GM18526 (cell line): ENCODE measurements around the gene LYPD3.

ENCODE experiments used
- POLR2A ChIP-seq: IDR thresholded peaks from 3 replicates; pipeline ENCODE4 v1.6.1; 2011; ENCODE audit not compliant: insufficient read length; ENCODE audit errors: extremely low read depth

The LYPD3 gene

GRCh38 chr19:43465468-43466120 lies at the start of gene LYPD3:
LYPD3 (minus strand) TSS chr19:43465608; CDS start chr19:43465571, 37 bp downstream.
- no peak for TF ChIP-seq POLR2A

- TF ChIP-seq POLR2A: no peak
Observed at GRCh38 chr19:43511324-43511723, 45.9 kb upstream of the LYPD3 start.

GRCh38 chr19:43510713-43511112 lies 45.3 kb upstream of the LYPD3 start:
- TF ChIP-seq POLR2A: no peak

GRCh38 chr19:43507880-43508279 lies 42.5 kb upstream of the LYPD3 start:
- TF ChIP-seq POLR2A: no peak

- TF ChIP-seq POLR2A: no peak
Observed at GRCh38 chr19:43506629-43507028, 41.2 kb upstream of the LYPD3 start.

- TF ChIP-seq POLR2A: no peak
Observed at GRCh38 chr19:43505941-43506340, 40.5 kb upstream of the LYPD3 start.

- no peak for TF ChIP-seq POLR2A
Observed at GRCh38 chr19:43505186-43505456, 39.7 kb upstream of the LYPD3 start.

GRCh38 chr19:43504426-43505185 lies 39.2 kb upstream of the LYPD3 start, which contains the start of gene PHLDB3:
PHLDB3 (minus strand) TSS chr19:43504746; CDS start chr19:43504118, 628 bp downstream.
- TF ChIP-seq POLR2A: peak; percentile 7

GRCh38 chr19:43503501-43504425 lies 38.4 kb upstream of the LYPD3 start:
- peak; percentile 53 for TF ChIP-seq POLR2A

GRCh38 chr19:43502419-43502976 lies 37.1 kb upstream of the LYPD3 start:
- no peak for TF ChIP-seq POLR2A

GRCh38 chr19:43501661-43502418 lies 36.4 kb upstream of the LYPD3 start:
- no peak for TF ChIP-seq POLR2A

GRCh38 chr19:43499042-43499441 lies 33.6 kb upstream of the LYPD3 start:
- no peak for TF ChIP-seq POLR2A

GRCh38 chr19:43498233-43498842 lies 32.9 kb upstream of the LYPD3 start:
- TF ChIP-seq POLR2A: no peak

- TF ChIP-seq POLR2A: no peak
Observed at GRCh38 chr19:43496960-43497359, 31.6 kb upstream of the LYPD3 start.
